WTC11 (cell line): ENCODE results near the gene TET1. TPM values are rescaled to one million over a fixed set of nuclear protein-coding genes. Genes with fewer than 3 reads are reported as not detected.

Source experiments
- ATF1 ChIP-seq: sonication (generic); formaldehyde crosslinking; IDR thresholded peaks from 2 replicates; pipeline ENCODE4 v1.8.1; 2023; ENCODE audit warnings: mild to moderate bottlenecking, moderate library complexity, missing genetic modification reagents
- E2F1 ChIP-seq: sonication (generic); formaldehyde crosslinking; IDR thresholded peaks from 2 replicates; pipeline ENCODE4 v1.8.0; 2022; ENCODE audit warnings: mild to moderate bottlenecking, missing genetic modification reagents
- FOXJ3 ChIP-seq: sonication (generic); formaldehyde crosslinking; IDR thresholded peaks from 2 replicates; pipeline ENCODE4 v1.9.0; 2021; ENCODE audit warnings: missing genetic modification reagents, mild to moderate bottlenecking, borderline replicate concordance
- FOXP1 ChIP-seq: sonication (generic); formaldehyde crosslinking; IDR thresholded peaks from 2 replicates; pipeline ENCODE4 v1.8.0; 2022; ENCODE audit warnings: missing genetic modification reagents, mild to moderate bottlenecking, moderate library complexity, borderline replicate concordance
- JAZF1 ChIP-seq: fragments of 250-450 bp; sonication (Bioruptor Pico); IDR thresholded peaks from 2 replicates; pipeline ENCODE4 v1.9.0; 2021; ENCODE audit warnings: moderate library complexity, mild to moderate bottlenecking, inconsistent platforms
- JUN ChIP-seq: sonication (generic); formaldehyde crosslinking; IDR thresholded peaks from 2 replicates; pipeline ENCODE4 v1.8.0; 2023; ENCODE audit warnings: mild to moderate bottlenecking, missing genetic modification reagents
- KAT7 ChIP-seq: sonication (generic); formaldehyde crosslinking; IDR thresholded peaks from 2 replicates; pipeline ENCODE4 v1.8.1; 2023; ENCODE audit warnings: missing genetic modification reagents, mild to moderate bottlenecking, borderline replicate concordance
- MLX ChIP-seq: sonication (generic); formaldehyde crosslinking; IDR thresholded peaks from 2 replicates; pipeline ENCODE4 v1.8.1; 2023; ENCODE audit warnings: mild to moderate bottlenecking, missing genetic modification reagents, moderate library complexity
- NR1H2 ChIP-seq: sonication (generic); formaldehyde crosslinking; IDR thresholded peaks from 2 replicates; pipeline ENCODE4 v1.9.0; 2021; ENCODE audit warnings: mild to moderate bottlenecking, moderate library complexity, missing genetic modification reagents
- PREB ChIP-seq: sonication (generic); formaldehyde crosslinking; IDR thresholded peaks from 2 replicates; pipeline ENCODE4 v1.8.1; 2022; ENCODE audit warnings: mild to moderate bottlenecking, missing genetic modification reagents, moderate library complexity, borderline replicate concordance
- RELA ChIP-seq: sonication (generic); formaldehyde crosslinking; IDR thresholded peaks from 2 replicates; pipeline ENCODE4 v1.8.1; 2022; ENCODE audit warnings: missing genetic modification reagents, mild to moderate bottlenecking, borderline replicate concordance
- SMAD3 ChIP-seq: sonication (generic); formaldehyde crosslinking; IDR thresholded peaks from 2 replicates; pipeline ENCODE4 v1.8.0; 2022; ENCODE audit warnings: missing genetic modification reagents, mild to moderate bottlenecking, borderline replicate concordance
- TP53 ChIP-seq: sonication (generic); formaldehyde crosslinking; IDR thresholded peaks from 2 replicates; pipeline ENCODE4 v1.8.1; 2023; ENCODE audit warnings: mild to moderate bottlenecking, missing genetic modification reagents
- ZBTB21 ChIP-seq: sonication (generic); formaldehyde crosslinking; IDR thresholded peaks from 2 replicates; pipeline ENCODE4 v1.8.1; 2023; ENCODE audit warnings: mild to moderate bottlenecking, missing genetic modification reagents, borderline replicate concordance
- ZNF232 ChIP-seq: sonication (generic); formaldehyde crosslinking; IDR thresholded peaks from 2 replicates; pipeline ENCODE4 v1.8.0; 2022; ENCODE audit warnings: mild to moderate bottlenecking, missing genetic modification reagents
- ZNF416 ChIP-seq: fragments of 250-450 bp; sonication (Bioruptor Pico); IDR thresholded peaks from 2 replicates; pipeline ENCODE4 v1.9.0; 2021; ENCODE audit warnings: mild to moderate bottlenecking, inconsistent platforms
- total RNA-seq: library from RNA; stranded (reverse); gene quantifications from 3 replicates; pipeline ENCODE4 v1.2.3, GENCODE V29; 2021
- TF ChIP-seq, protein P1 (sequence below): sonication (generic); formaldehyde crosslinking; IDR thresholded peaks from 2 replicates; pipeline ENCODE4 v1.8.0; 2022; ENCODE audit warnings: mild to moderate bottlenecking, missing genetic modification reagents
- TF ChIP-seq, protein P2 (sequence below): sonication (generic); formaldehyde crosslinking; IDR thresholded peaks from 2 replicates; pipeline ENCODE4 v1.8.1; 2022; ENCODE audit warnings: low read depth, missing genetic modification reagents, borderline replicate concordance
- TF ChIP-seq, protein P3 (sequence below): fragments of 250-450 bp; sonication (Bioruptor Pico); IDR thresholded peaks from 2 replicates; pipeline ENCODE4 v1.8.0; 2021; ENCODE audit warnings: mild to moderate bottlenecking
- TF ChIP-seq, protein P4 (sequence below): sonication (generic); formaldehyde crosslinking; IDR thresholded peaks from 2 replicates; pipeline ENCODE4 v1.8.1; 2023; ENCODE audit warnings: mild to moderate bottlenecking, missing genetic modification reagents
- TF ChIP-seq, protein P5 (sequence below): fragments of 250-450 bp; sonication (Bioruptor Pico); IDR thresholded peaks from 2 replicates; pipeline ENCODE4 v1.9.0; 2021; ENCODE audit warnings: mild to moderate bottlenecking
- TF ChIP-seq, protein P6 (sequence below): sonication (generic); formaldehyde crosslinking; IDR thresholded peaks from 2 replicates; pipeline ENCODE4 v1.8.1; 2023; ENCODE audit warnings: mild to moderate bottlenecking, missing genetic modification reagents
- TF ChIP-seq, protein P7 (sequence below): sonication (generic); formaldehyde crosslinking; IDR thresholded peaks from 2 replicates; pipeline ENCODE4 v1.8.0; 2023; ENCODE audit warnings: mild to moderate bottlenecking, missing genetic modification reagents

The TET1 gene
- total RNA-seq, 1 experiment from 2014 or later, result 71.4 TPM

GRCh38 chr10:68600041-68600778, 40.1 kb downstream of the TET1 start (continued):
- no peak for TF ChIP-seq PREB (CRISPR knock-in tag)
- no peak for TF ChIP-seq TP53
- TF ChIP-seq, protein P1, sequence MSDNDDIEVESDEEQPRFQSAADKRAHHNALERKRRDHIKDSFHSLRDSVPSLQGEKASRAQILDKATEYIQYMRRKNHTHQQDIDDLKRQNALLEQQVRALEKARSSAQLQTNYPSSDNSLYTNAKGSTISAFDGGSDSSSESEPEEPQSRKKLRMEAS, result peak; percentile 79
- peak; percentile 54; the same call in 1 of the 2 replicates for TF ChIP-seq FOXP1
- no peak for TF ChIP-seq E2F1 (CRISPR knock-in tag)
- TF ChIP-seq FOXJ3 (CRISPR knock-in tag), result no peak
- TF ChIP-seq MLX (CRISPR knock-in tag), result no peak
- no peak for TF ChIP-seq JUN (CRISPR knock-in tag)
- no peak for TF ChIP-seq RELA (CRISPR knock-in tag)
- no peak for TF ChIP-seq ATF1
- TF ChIP-seq KAT7, result no peak
- TF ChIP-seq, protein P2, sequence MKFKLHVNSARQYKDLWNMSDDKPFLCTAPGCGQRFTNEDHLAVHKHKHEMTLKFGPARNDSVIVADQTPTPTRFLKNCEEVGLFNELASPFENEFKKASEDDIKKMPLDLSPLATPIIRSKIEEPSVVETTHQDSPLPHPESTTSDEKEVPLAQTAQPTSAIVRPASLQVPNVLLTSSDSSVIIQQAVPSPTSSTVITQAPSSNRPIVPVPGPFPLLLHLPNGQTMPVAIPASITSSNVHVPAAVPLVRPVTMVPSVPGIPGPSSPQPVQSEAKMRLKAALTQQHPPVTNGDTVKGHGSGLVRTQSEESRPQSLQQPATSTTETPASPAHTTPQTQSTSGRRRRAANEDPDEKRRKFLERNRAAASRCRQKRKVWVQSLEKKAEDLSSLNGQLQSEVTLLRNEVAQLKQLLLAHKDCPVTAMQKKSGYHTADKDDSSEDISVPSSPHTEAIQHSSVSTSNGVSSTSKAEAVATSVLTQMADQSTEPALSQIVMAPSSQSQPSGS (CRISPR knock-in tag), result no peak
- TF ChIP-seq ZBTB21, result no peak; the same call in 1 of the 2 replicates
- TF ChIP-seq SMAD3 (CRISPR knock-in tag), result no peak
- TF ChIP-seq, protein P3, sequence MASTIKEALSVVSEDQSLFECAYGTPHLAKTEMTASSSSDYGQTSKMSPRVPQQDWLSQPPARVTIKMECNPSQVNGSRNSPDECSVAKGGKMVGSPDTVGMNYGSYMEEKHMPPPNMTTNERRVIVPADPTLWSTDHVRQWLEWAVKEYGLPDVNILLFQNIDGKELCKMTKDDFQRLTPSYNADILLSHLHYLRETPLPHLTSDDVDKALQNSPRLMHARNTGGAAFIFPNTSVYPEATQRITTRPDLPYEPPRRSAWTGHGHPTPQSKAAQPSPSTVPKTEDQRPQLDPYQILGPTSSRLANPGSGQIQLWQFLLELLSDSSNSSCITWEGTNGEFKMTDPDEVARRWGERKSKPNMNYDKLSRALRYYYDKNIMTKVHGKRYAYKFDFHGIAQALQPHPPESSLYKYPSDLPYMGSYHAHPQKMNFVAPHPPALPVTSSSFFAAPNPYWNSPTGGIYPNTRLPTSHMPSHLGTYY (CRISPR knock-in tag), result no peak; the same call in 1 of the 2 replicates
- no peak for TF ChIP-seq ZNF416 (CRISPR knock-in tag)
- TF ChIP-seq, protein P4, sequence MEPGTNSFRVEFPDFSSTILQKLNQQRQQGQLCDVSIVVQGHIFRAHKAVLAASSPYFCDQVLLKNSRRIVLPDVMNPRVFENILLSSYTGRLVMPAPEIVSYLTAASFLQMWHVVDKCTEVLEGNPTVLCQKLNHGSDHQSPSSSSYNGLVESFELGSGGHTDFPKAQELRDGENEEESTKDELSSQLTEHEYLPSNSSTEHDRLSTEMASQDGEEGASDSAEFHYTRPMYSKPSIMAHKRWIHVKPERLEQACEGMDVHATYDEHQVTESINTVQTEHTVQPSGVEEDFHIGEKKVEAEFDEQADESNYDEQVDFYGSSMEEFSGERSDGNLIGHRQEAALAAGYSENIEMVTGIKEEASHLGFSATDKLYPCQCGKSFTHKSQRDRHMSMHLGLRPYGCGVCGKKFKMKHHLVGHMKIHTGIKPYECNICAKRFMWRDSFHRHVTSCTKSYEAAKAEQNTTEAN, result peak; percentile 26; the same call in 1 of the 2 replicates
- no peak for TF ChIP-seq ZNF232 (CRISPR knock-in tag)
- no peak for TF ChIP-seq NR1H2 (CRISPR knock-in tag)
- TF ChIP-seq, protein P5, sequence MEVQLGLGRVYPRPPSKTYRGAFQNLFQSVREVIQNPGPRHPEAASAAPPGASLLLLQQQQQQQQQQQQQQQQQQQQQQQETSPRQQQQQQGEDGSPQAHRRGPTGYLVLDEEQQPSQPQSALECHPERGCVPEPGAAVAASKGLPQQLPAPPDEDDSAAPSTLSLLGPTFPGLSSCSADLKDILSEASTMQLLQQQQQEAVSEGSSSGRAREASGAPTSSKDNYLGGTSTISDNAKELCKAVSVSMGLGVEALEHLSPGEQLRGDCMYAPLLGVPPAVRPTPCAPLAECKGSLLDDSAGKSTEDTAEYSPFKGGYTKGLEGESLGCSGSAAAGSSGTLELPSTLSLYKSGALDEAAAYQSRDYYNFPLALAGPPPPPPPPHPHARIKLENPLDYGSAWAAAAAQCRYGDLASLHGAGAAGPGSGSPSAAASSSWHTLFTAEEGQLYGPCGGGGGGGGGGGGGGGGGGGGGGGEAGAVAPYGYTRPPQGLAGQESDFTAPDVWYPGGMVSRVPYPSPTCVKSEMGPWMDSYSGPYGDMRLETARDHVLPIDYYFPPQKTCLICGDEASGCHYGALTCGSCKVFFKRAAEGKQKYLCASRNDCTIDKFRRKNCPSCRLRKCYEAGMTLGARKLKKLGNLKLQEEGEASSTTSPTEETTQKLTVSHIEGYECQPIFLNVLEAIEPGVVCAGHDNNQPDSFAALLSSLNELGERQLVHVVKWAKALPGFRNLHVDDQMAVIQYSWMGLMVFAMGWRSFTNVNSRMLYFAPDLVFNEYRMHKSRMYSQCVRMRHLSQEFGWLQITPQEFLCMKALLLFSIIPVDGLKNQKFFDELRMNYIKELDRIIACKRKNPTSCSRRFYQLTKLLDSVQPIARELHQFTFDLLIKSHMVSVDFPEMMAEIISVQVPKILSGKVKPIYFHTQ (CRISPR knock-in tag), result no peak
- no peak for TF ChIP-seq JAZF1 (CRISPR knock-in tag)
- TF ChIP-seq, protein P6, sequence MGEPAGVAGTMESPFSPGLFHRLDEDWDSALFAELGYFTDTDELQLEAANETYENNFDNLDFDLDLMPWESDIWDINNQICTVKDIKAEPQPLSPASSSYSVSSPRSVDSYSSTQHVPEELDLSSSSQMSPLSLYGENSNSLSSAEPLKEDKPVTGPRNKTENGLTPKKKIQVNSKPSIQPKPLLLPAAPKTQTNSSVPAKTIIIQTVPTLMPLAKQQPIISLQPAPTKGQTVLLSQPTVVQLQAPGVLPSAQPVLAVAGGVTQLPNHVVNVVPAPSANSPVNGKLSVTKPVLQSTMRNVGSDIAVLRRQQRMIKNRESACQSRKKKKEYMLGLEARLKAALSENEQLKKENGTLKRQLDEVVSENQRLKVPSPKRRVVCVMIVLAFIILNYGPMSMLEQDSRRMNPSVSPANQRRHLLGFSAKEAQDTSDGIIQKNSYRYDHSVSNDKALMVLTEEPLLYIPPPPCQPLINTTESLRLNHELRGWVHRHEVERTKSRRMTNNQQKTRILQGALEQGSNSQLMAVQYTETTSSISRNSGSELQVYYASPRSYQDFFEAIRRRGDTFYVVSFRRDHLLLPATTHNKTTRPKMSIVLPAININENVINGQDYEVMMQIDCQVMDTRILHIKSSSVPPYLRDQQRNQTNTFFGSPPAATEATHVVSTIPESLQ (CRISPR knock-in tag), result no peak
- TF ChIP-seq, protein P7, sequence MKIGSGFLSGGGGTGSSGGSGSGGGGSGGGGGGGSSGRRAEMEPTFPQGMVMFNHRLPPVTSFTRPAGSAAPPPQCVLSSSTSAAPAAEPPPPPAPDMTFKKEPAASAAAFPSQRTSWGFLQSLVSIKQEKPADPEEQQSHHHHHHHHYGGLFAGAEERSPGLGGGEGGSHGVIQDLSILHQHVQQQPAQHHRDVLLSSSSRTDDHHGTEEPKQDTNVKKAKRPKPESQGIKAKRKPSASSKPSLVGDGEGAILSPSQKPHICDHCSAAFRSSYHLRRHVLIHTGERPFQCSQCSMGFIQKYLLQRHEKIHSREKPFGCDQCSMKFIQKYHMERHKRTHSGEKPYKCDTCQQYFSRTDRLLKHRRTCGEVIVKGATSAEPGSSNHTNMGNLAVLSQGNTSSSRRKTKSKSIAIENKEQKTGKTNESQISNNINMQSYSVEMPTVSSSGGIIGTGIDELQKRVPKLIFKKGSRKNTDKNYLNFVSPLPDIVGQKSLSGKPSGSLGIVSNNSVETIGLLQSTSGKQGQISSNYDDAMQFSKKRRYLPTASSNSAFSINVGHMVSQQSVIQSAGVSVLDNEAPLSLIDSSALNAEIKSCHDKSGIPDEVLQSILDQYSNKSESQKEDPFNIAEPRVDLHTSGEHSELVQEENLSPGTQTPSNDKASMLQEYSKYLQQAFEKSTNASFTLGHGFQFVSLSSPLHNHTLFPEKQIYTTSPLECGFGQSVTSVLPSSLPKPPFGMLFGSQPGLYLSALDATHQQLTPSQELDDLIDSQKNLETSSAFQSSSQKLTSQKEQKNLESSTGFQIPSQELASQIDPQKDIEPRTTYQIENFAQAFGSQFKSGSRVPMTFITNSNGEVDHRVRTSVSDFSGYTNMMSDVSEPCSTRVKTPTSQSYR (CRISPR knock-in tag), result peak; percentile 63; the same call in 1 of the 2 replicates
